NB4 (cell line): Measurements from ENCODE around the gene AANAT.

Source experiments
- CTCF ChIP-seq: IDR thresholded peaks from one replicate; pipeline ENCODE4 v1.5.1; 2012; ENCODE audit warnings: low read depth, low read length
- POLR2A ChIP-seq: IDR thresholded peaks from 2 replicates; pipeline ENCODE4 v1.6.1; 2011; ENCODE audit warnings: mild to moderate bottlenecking; ENCODE audit not compliant: insufficient read length; ENCODE audit errors: extremely low read depth
- TF ChIP-seq, protein P1 (sequence below): IDR thresholded peaks from 2 replicates; pipeline ENCODE4 v1.6.1; 2011; ENCODE audit warnings: low read depth, low read length

DNA sequence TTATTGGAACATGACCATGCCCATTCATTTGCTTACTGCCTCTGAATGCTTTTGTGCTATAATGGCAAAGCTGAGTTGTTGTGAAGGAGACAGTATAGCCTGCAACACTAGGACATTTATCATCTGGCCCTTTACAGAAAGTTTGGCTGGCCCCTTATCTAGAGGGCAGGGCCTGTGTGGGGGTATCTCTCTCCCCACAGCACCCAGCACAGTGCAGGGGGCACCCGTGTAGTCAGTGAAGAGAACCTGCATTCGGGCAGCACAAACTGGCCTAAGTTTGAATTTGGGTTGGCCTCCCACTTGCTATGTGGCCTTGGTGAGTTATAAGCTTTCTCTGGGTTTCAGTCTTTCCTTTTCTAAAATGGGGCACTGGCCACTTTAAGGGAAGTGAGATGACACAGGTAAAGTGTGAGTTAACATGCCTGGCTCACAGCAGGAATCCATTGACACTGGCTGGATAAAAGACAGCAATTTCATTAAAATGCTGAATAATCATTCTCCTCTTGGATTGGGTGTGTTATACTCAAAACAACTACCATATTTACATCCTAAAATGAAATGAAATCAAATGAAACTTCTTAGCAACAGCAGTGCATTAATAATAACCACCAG is 26.5 kb upstream of the AANAT start:
- TF ChIP-seq POLR2A (no peak), CTCF (no peak)
- TF ChIP-seq, protein P1, sequence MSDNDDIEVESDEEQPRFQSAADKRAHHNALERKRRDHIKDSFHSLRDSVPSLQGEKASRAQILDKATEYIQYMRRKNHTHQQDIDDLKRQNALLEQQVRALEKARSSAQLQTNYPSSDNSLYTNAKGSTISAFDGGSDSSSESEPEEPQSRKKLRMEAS = no peak
